Measurements from ENCODE around the gene BLOC1S2. TPM values are rescaled to one million over a fixed set of nuclear protein-coding genes. Genes with fewer than 3 reads are reported as not detected.

Gene BLOC1S2
- total and polyA plus RNA-seq, 2 donors (not counting 1 experiment from before 2014, with no cell fraction given) = 48.1 to 88.8 TPM

GRCh38 chr10:100327718-100328009 lies 41.2 kb upstream of the BLOC1S2 start:
- no peak for DNase-seq (ENCODE audit: low read depth in 2 of 2)
- Histone ChIP-seq H3K79me2 (ENCODE audit: control insufficient read depth, insufficient read depth, low read length) (no peaks in the 10 kb centered on the region), H2AFZ (ENCODE audit: low read length) (no peak overlapping the region), H3K36me3 (ENCODE audit: control insufficient read depth, insufficient read depth, low read length) (no peaks in the 10 kb centered on the region), H3K9me3 (ENCODE audit: control insufficient read depth, insufficient read depth, low read depth, low read length) (no peaks in the 10 kb centered on the region), H3K27ac (ENCODE audit: insufficient read depth, low read length) (no peak overlapping the region), H4K20me1 (ENCODE audit: control insufficient read depth, extremely low read depth, insufficient read depth, low read length) (no peaks in the 10 kb centered on the region), H3K4me1 (ENCODE audit: control insufficient read depth, extremely low read depth, insufficient read depth, low read length) (no peaks in the 10 kb centered on the region), H3K27me3 (ENCODE audit: control insufficient read depth, insufficient read depth, low read length) (peaks cover 45% of the 10 kb centered on the region), H3K4me2 (ENCODE audit: extremely low read depth, insufficient read depth, low read length) (no peak overlapping the region), H3K9ac (ENCODE audit: insufficient read depth, low read length) (no peak overlapping the region), H3K4me3 (replicated peaks in 1 of 4; ENCODE audit: control extremely low read depth in 1 of 4, insufficient read depth in 1 of 4, low read depth in 3 of 4, low read length in 4 of 4) (no peak overlapping the region)
- TF ChIP-seq EZH2 (IDR thresholded peaks at IDR 0.05; ENCODE audit: low read length, missing control alignments) = no peak
- TF ChIP-seq CTCF (conservative IDR thresholded peaks at IDR 0.05 in 1 of 2, IDR thresholded peaks at IDR 0.05 in 1 of 2; ENCODE audit: low read depth in 1 of 2, low read length in 2 of 2) = no peak

GRCh38 chr10:100327007-100327717 lies 40.7 kb upstream of the BLOC1S2 start:
- Histone ChIP-seq H3K9ac (ENCODE audit: insufficient read depth, low read length) (no peak overlapping the region), H3K36me3 (ENCODE audit: control insufficient read depth, insufficient read depth, low read length) (no peaks in the 10 kb centered on the region), H3K79me2 (ENCODE audit: control insufficient read depth, insufficient read depth, low read length) (no peaks in the 10 kb centered on the region), H2AFZ (ENCODE audit: low read length) (no peak overlapping the region), H3K4me1 (ENCODE audit: control insufficient read depth, extremely low read depth, insufficient read depth, low read length) (no peaks in the 10 kb centered on the region), H3K27me3 (ENCODE audit: control insufficient read depth, insufficient read depth, low read length) (peaks cover 45% of the 10 kb centered on the region), H3K4me3 (replicated peaks in 1 of 4; ENCODE audit: control extremely low read depth in 1 of 4, insufficient read depth in 1 of 4, low read depth in 3 of 4, low read length in 4 of 4) (no peak overlapping the region), H3K4me2 (ENCODE audit: extremely low read depth, insufficient read depth, low read length) (no peak overlapping the region), H4K20me1 (ENCODE audit: control insufficient read depth, extremely low read depth, insufficient read depth, low read length) (no peaks in the 10 kb centered on the region), H3K27ac (ENCODE audit: insufficient read depth, low read length) (no peak overlapping the region), H3K9me3 (ENCODE audit: control insufficient read depth, insufficient read depth, low read depth, low read length) (no peaks in the 10 kb centered on the region)
- TF ChIP-seq CTCF (conservative IDR thresholded peaks at IDR 0.05 in 1 of 2, IDR thresholded peaks at IDR 0.05 in 1 of 2; ENCODE audit: low read depth in 1 of 2, low read length in 2 of 2) = no peak
- TF ChIP-seq EZH2 (IDR thresholded peaks at IDR 0.05; ENCODE audit: low read length, missing control alignments) = no peak
- peak in 1 of 2 donors; percentile 34 for DNase-seq (ENCODE audit: low read depth in 2 of 2)

GRCh38 chr10:100325158-100325557 lies 38.7 kb upstream of the BLOC1S2 start:
- DNase-seq (ENCODE audit: low read depth in 2 of 2) = no peak

More at GRCh38 chr10:100325158-100325557, 38.7 kb upstream of the BLOC1S2 start:
- H3K79me2 ChIP-seq (ENCODE audit: control insufficient read depth, insufficient read depth, low read length) = no peaks in the 10 kb centered on the region
- H3K4me3 ChIP-seq (replicated peaks in 1 of 4; ENCODE audit: control extremely low read depth in 1 of 4, insufficient read depth in 1 of 4, low read depth in 3 of 4, low read length in 4 of 4) = no peak overlapping the region
- H3K27ac ChIP-seq (ENCODE audit: insufficient read depth, low read length) = no peak overlapping the region
- H3K27me3 ChIP-seq (ENCODE audit: control insufficient read depth, insufficient read depth, low read length) = peaks cover 38% of the 10 kb centered on the region
- H3K36me3 ChIP-seq (ENCODE audit: control insufficient read depth, insufficient read depth, low read length) = no peaks in the 10 kb centered on the region
- no peaks in the 10 kb centered on the region for H4K20me1 ChIP-seq (ENCODE audit: control insufficient read depth, extremely low read depth, insufficient read depth, low read length)
- no peaks in the 10 kb centered on the region for H3K9me3 ChIP-seq (ENCODE audit: control insufficient read depth, insufficient read depth, low read depth, low read length)
- H3K4me1 ChIP-seq (ENCODE audit: control insufficient read depth, extremely low read depth, insufficient read depth, low read length) = no peaks in the 10 kb centered on the region
- no peak for TF ChIP-seq EZH2 (IDR thresholded peaks at IDR 0.05; ENCODE audit: low read length, missing control alignments)
- TF ChIP-seq CTCF (conservative IDR thresholded peaks at IDR 0.05 in 1 of 2, IDR thresholded peaks at IDR 0.05 in 1 of 2; ENCODE audit: low read depth in 1 of 2, low read length in 2 of 2) = no peak
- no peak overlapping the region for H2AFZ ChIP-seq (ENCODE audit: low read length)
- H3K9ac ChIP-seq (ENCODE audit: insufficient read depth, low read length) = no peak overlapping the region
- no peak overlapping the region for H3K4me2 ChIP-seq (ENCODE audit: extremely low read depth, insufficient read depth, low read length)

All from fibroblast of lung (primary cell).